Thoracic aorta (tissue), 2 donors: ENCODE results near the gene ST6GALNAC3. TPM values are rescaled to one million over a fixed set of nuclear protein-coding genes. Genes with fewer than 3 reads are reported as not detected.

Experiments used
- ATAC-seq: fragments of 150-250 bp; one replicate; pipeline ENCODE4 v1.8.0; 2017; ENCODE audit warnings: low read depth; ENCODE audit not compliant: insufficient number of reproducible peaks, low FRiP score
- DNase-seq: peaks from one replicate; pipeline ENCODE4 v3.0.0-alpha.2; 2020; ENCODE audit warnings: low spot score
- H3K27ac ChIP-seq, 2 donors: fragments of 200-600 bp; sonication (generic); 1 replicate in 1 of 2; 2 replicates in 1 of 2; pipeline ENCODE4 v1.5.1; 2016; ENCODE audit warnings: mild to moderate bottlenecking in 2 of 2, moderate library complexity in 2 of 2
- H3K27me3 ChIP-seq: fragments of 200-600 bp; sonication (generic); replicated peaks from 2 replicates; pipeline ENCODE4 v1.6.0; 2016; ENCODE audit warnings: mild to moderate bottlenecking; ENCODE audit not compliant: insufficient read depth
- H3K36me3 ChIP-seq: fragments of 200-600 bp; sonication (generic); one replicate; pipeline ENCODE4 v1.5.1; 2016
- H3K4me1 ChIP-seq, 2 donors: fragments of 200-600 bp; sonication (generic); 1 replicate in 1 of 2; 2 replicates in 1 of 2; pipeline versions ENCODE4 v1.5.1 to v1.6.0; 2016; ENCODE audit warnings: low read depth in 2 of 2, mild to moderate bottlenecking in 1 of 2; ENCODE audit not compliant: control insufficient read depth in 1 of 2
- H3K4me3 ChIP-seq: fragments of 200-600 bp; sonication (generic); 2 replicates; pipeline ENCODE4 v1.5.1; 2016; ENCODE audit warnings: mild to moderate bottlenecking
- H3K9me3 ChIP-seq: fragments of 200-600 bp; sonication (generic); 2 replicates; pipeline ENCODE4 v1.5.1; 2016
- total RNA-seq, 2 donors: library from RNA; depleted of rRNA; stranded (reverse); fragments of >200 nt; gene quantifications; one replicate each; pipeline versions ENCODE4 v1.1.0 to v1.2.3, GENCODE V29; 2016
- TF ChIP-seq, protein P1 (sequence below): fragments of 200-600 bp; sonication (generic); IDR thresholded peaks from one replicate; pipeline ENCODE4 v1.5.1; 2019; ENCODE audit warnings: antibody characterized with exemption

Gene ST6GALNAC3
- total RNA-seq, 2 donors from 2014 or later = 1.4 to 9.5 TPM

GRCh38 chr1:76343356-76343755, 268.8 kb downstream of the ST6GALNAC3 start:
- Histone ChIP-seq H3K27me3 (no peaks in the 10 kb centered on the region), H3K4me1 (no peaks in the 10 kb centered on the region), H3K4me3 (no peak overlapping the region), H3K36me3 (no peaks in the 10 kb centered on the region), H3K9me3 (no peaks in the 10 kb centered on the region), H3K27ac (no peak overlapping the region)
- no peak for DNase-seq
- TF ChIP-seq, protein P1, sequence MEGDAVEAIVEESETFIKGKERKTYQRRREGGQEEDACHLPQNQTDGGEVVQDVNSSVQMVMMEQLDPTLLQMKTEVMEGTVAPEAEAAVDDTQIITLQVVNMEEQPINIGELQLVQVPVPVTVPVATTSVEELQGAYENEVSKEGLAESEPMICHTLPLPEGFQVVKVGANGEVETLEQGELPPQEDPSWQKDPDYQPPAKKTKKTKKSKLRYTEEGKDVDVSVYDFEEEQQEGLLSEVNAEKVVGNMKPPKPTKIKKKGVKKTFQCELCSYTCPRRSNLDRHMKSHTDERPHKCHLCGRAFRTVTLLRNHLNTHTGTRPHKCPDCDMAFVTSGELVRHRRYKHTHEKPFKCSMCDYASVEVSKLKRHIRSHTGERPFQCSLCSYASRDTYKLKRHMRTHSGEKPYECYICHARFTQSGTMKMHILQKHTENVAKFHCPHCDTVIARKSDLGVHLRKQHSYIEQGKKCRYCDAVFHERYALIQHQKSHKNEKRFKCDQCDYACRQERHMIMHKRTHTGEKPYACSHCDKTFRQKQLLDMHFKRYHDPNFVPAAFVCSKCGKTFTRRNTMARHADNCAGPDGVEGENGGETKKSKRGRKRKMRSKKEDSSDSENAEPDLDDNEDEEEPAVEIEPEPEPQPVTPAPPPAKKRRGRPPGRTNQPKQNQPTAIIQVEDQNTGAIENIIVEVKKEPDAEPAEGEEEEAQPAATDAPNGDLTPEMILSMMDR = no peak
- ATAC-seq = no peak

DNA sequence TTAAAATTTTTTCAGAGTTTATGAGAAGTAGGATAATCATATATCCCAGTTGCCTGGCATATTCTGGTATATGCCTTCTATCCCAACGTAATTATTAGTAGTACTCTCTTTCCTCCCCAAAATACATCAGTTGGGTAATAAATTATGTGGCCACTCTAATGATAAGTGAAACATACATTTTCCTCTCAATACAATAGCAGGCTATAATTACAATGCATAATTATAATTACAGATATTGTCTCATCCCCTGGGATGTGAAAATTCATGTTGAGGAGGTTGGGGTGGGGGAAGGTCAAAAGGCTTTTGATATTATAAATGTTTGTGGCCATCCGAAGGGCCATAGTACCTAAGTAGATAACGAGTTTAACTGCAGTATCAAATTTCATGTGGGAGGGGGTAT, 277.1 kb downstream of the ST6GALNAC3 start:
- no peaks in the 10 kb centered on the region for H3K9me3 ChIP-seq
- H3K36me3 ChIP-seq = no peaks in the 10 kb centered on the region
- H3K27ac ChIP-seq = no peak overlapping the region
- TF ChIP-seq, protein P1 = no peak
- no peaks in the 10 kb centered on the region for H3K27me3 ChIP-seq
- DNase-seq (no peak), ATAC-seq (no peak)
- H3K4me1 ChIP-seq = no peaks in the 10 kb centered on the region
- no peak overlapping the region for H3K4me3 ChIP-seq

GRCh38 chr1:76352741-76353435, 278.3 kb downstream of the ST6GALNAC3 start:
- Histone ChIP-seq H3K9me3 (no peaks in the 10 kb centered on the region), H3K4me3 (no peak overlapping the region), H3K4me1 (no peaks in the 10 kb centered on the region), H3K27me3 (no peaks in the 10 kb centered on the region), H3K27ac (no peak overlapping the region), H3K36me3 (no peaks in the 10 kb centered on the region)
- DNase-seq = no peak
- TF ChIP-seq, protein P1 = no peak
- no peak for ATAC-seq

DNA sequence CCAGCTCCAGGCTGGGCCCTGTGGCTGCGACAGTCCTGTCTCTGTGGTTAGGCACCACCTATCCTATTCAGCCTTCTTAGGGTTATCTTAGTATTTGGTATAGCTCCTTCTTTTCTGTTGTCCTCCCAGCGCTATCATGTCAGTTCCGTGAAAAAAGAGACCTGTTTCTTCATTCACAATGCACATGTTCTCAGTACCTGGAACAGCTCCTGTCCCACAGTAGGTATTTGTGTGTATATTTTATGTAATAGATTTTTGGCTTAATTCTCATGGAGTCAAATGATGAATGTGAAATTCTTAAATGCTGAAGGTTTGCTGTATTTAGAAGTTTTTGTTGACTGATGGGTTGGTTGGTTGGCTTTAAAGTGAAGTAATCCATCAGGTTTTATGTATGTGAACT, 279.7 kb downstream of the ST6GALNAC3 start:
- Histone ChIP-seq H3K9me3 (no peaks in the 10 kb centered on the region), H3K27me3 (no peaks in the 10 kb centered on the region), H3K4me3 (no peak overlapping the region), H3K4me1 (no peaks in the 10 kb centered on the region), H3K27ac (no peak overlapping the region), H3K36me3 (no peaks in the 10 kb centered on the region)
- ATAC-seq (no peak), DNase-seq (no peak)
- TF ChIP-seq, protein P1 = no peak

DNA sequence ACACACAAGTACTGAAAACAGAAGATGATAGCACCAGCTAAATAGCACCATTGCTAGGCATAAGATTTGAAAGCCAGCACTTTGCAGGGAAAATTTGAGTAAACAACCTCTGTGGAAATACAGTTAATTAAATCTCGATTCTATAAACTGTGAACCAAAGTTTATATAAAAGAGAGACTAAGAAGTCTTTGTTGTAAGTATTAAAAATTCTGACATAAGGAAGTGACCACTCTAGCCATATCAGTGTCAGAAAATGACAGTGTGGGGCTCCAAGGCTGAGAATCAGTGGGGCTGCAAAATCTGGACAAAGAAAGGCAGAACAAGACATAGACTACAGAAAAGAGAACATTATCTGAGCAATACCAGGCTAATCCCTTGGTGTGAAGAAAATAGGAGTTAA, 292.2 kb downstream of the ST6GALNAC3 start:
- H3K36me3 ChIP-seq = no peaks in the 10 kb centered on the region
- TF ChIP-seq, protein P1 = no peak
- ATAC-seq = no peak

More for the DNA sequence above, 292.2 kb downstream of the ST6GALNAC3 start:
- no peak for DNase-seq
- H3K4me1 ChIP-seq = no peaks in the 10 kb centered on the region
- no peaks in the 10 kb centered on the region for H3K9me3 ChIP-seq
- H3K4me3 ChIP-seq = no peak overlapping the region
- no peak overlapping the region for H3K27ac ChIP-seq
- H3K27me3 ChIP-seq = no peaks in the 10 kb centered on the region
